Activated CD8-positive, alpha-beta memory T cell treated with anti-CD3 and anti-CD28 coated beads, Interleukin-2, amount 50 U/mL, for 4 hours (primary cell): Measurements from ENCODE around the gene DEPDC7.

Experiments used
- DNase-seq: peaks from one replicate; pipeline ENCODE4 v3.0.0-alpha.2; 2020

The DEPDC7 gene

GRCh38 chr11:33063326-33063881 is 47.7 kb downstream of the DEPDC7 start:
- no peak for DNase-seq

DNA sequence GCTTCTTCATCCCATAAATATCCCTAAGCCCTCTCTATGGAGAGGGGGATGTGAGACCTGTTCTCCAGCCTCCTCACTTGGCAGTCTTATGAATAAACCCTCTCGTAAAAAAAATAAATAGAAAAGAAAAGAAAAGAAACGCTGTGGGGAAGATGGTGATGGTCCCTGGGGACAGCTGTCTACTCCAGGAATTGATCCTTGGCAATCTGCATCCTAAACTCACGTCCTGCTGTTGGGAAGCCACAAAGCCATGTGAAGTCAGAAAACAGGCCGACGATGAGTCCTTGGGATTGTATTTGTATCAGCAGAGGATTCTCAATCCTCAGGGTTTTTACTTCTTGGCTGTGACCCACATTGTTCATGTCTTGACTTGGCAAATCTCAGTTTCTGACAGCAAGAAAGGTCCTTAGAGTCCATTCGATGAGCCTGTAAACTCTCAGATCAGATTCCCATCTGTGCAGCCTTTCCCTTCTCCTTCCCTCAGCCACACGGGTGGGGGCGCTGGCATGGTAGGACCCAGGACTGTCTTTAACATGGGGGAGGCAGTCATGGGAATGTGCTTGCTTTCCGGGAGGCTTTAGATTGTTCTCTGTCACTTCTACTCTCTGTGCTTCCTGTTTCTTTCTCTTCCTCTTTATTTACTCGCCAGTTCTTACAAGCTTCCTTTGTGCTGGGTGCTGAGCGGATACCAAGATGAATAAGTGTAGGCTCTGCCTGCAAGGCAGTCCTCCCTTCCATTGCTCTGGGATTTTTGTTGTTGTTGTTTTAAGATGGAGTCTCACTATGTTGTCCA is 48.6 kb downstream of the DEPDC7 start:
- no peak for DNase-seq

- DNase-seq = no peak
These were observed 49.2 kb downstream of the DEPDC7 start for GRCh38 chr11:33064866-33065265.

DNA sequence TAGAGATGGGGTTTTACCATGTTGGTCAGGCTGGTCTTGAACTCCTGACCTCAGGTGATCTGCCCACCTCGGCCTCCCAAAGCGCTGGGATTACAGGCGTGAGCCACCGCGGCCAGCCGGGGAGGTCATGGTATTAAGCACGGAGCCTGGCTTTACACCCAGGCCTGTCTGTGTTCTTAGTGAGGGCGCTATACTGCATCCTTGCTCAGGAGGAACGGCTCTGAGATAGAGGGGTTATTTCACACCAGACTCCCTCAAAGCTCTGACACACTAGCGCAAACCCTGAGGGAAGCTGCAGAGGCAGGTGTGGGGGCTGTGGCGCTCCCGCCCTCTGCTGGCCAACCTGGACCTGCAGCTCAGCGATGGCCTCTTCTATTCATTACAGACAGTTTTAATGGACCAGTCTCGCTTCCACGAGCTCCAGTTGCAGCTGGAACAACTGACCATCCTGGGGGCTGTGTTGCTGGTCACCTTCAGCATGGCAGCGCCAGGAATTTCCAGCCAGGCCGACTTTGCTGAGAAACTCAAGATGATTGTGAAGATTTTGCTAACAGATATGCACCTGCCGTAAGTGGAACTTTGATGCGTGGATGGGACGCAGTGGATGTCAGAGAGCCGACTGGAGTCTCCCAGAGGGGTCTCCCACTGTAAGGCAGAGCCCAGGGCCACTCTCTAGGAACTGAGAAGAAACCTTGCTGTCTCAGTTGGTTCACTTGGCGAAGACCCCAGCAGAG is 49.9 kb downstream of the DEPDC7 start:
- peak; percentile 78 for DNase-seq

DNA sequence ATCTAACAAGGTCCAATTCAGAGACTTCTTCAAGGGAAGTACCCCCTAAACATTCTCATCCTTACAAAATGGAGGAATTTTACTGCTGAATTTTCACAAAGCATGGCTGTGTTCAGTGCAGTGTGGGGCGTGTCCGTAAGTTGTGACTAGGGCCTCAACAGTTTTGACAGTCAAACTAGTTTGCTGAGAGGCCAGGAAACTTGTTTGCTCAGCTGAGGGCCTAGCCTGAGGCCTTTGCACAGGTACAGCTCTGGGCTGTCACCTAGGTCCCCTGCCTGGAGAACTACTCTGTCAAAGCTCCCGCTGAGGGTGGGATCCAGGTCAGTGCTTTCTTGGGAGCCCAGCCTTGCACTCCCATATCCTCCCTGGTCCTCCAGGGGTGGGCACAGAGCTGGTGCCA is 51.6 kb downstream of the DEPDC7 start:
- no peak for DNase-seq

DNA sequence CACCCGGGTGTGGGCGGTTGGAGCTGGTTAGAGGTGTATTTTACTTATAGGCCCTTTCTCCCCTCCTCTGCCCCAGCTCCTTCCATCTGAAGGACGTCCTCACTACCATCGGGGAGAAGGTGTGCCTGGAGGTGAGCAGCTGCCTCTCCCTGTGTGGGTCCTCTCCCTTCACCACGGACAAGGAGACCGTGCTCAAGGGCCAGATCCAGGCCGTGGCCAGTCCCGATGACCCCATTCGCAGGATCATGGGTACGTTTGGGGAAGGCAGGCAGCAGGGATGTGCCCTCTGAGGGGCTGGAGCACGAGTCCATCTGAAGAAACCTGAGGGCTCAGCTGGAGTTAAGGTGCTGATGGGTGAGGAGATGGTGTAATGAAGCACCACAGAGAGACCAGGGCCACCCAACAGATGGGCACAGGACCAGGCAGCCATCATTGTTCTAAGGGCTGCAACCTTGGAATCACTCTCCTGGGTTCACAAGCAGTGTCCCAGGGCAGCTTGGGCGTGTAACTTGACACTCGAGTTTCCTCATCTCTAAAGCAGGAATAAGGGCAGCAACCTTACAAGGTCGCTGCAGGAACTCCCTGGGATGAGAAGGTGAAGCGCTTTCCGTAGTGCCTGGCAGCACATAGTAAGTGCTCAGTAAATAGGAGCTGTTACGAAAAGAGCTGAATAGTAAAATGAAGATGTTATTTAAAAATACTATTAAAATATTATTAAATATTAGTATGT is 53.1 kb downstream of the DEPDC7 start:
- DNase-seq = no peak

DNA sequence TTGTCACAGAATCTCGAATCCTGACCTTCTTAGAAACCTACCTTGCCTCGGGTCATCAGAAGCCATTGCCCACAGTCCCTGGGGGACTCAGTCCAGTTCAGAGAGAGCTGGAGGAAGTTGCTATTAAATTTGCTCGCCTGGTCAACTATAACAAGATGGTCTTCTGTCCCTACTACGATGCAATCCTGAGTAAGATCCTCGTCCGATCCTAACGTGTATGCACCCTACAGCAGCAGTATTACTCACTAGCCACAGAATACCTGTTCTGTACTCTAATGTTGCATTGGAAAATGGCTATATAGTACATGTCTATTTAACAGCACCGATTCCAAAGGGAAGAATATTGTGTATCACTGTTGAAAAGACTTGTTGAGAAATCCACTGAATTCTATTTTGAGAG is 56.8 kb downstream of the DEPDC7 start:
- DNase-seq = no peak
